ENCODE results near the gene KLHL29. TPM values are rescaled to one million over a fixed set of nuclear protein-coding genes. Genes with fewer than 3 reads are reported as not detected.

The KLHL29 gene
- total RNA-seq, 1 donor from 2014 or later: 2.6 TPM

DNA sequence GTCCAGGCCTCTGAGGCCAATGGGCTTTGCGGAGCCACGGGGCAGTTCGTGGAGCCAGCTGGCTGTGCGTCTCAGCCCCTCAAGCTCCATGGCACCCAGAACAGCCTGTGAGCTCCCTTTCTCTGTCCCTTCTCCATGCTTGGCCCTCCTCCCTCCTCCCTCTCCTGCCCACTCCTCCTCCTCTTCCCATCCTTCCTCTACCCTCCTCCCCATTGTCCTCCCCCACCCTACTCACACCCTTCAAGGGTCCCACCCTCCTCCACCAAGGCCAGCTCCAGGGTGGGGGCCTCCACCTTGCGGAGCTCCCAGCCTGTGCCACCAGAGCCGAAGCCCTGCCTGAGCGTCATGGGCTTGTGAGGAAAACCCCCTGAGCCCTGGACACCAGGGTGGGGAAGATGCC is 273.0 kb downstream of the KLHL29 start:
- DNase-seq (ENCODE audit: low spot score): no peak

DNA sequence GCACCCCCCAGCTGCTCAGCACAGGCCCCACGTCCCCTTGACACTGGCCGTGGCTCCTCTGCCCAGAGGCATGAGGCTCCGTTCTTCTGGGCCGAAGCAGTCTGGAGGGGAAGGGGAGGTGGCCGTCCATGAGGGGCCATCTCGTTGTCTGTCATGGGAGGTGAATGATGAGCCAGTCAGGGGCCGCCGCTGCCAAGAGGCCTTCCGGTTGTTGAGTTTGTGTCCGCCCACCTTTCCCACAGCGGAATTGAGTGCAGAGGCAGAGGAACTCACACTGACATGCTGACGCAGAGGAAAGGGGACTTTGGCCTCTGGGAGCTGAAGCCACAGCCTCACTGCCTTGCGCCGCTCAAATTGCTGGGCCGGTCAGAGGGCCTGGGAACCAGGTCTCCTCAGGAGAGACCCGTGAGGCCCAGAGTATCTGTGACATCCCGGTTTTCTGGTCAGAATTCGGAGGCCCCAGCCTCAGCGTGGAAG is 273.5 kb downstream of the KLHL29 start:
- DNase-seq (ENCODE audit: low spot score): no peak

DNA sequence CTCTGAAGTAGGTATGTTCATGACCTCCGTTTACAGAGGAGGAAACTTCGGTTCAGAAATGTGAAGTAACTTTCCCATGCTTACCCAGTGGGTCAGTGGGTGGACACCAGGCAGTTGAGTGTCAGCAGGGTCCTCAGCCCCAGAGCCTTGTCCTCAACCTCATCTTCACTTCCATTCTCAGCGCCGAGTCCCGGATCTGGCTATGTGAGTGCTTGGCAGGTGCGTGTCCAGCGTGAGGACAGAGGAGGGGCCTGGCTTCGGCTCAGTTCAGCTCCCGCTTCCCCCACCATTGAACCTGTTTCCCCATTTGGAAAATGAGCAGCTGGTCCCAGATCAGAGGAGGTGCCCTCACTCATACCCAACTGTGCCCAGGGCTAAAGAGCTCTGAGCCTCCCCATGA is 274.3 kb downstream of the KLHL29 start:
- no peak for DNase-seq (ENCODE audit: low spot score)

DNA sequence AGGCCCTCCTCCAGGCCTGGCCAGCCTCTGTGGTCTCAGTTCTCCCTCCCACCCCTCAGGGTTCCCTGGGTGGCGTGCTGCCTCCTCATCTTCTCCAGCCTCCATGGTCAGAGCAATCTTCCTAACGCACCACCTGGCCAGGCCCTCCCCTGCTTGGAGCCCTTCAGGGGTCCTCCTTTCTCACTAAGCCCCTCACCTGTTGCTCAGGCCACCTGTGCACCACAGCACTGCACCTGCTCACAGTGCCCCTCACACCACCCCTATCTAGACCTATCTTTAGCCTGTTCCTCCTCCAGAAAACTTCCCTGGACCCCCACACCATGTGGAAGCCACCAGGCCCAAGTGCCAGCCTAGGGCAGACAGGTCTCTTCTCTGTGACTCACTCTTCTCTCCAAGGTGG is 274.8 kb downstream of the KLHL29 start:
- DNase-seq (ENCODE audit: low spot score): no peak

DNA sequence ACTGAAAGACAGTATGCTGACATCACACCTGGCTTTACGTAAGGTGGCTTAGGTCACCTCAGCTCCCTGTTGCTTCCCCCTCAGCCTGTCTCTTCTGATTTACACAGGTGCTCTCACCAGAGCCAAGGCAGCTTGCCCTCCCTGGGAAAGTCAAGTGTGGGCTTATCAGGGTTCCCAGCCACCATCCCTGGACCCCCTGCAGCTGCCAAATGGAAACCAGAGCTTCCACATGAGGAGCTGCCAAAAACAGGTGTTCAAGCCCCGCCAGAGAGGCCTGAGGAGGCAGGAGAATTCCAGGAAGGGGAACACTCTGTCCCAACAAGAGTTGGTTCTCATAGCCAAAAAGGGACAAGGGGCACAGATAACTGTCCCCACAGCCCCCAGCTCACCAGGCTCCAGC is 275.3 kb downstream of the KLHL29 start:
- no peak for DNase-seq (ENCODE audit: low spot score)

DNA sequence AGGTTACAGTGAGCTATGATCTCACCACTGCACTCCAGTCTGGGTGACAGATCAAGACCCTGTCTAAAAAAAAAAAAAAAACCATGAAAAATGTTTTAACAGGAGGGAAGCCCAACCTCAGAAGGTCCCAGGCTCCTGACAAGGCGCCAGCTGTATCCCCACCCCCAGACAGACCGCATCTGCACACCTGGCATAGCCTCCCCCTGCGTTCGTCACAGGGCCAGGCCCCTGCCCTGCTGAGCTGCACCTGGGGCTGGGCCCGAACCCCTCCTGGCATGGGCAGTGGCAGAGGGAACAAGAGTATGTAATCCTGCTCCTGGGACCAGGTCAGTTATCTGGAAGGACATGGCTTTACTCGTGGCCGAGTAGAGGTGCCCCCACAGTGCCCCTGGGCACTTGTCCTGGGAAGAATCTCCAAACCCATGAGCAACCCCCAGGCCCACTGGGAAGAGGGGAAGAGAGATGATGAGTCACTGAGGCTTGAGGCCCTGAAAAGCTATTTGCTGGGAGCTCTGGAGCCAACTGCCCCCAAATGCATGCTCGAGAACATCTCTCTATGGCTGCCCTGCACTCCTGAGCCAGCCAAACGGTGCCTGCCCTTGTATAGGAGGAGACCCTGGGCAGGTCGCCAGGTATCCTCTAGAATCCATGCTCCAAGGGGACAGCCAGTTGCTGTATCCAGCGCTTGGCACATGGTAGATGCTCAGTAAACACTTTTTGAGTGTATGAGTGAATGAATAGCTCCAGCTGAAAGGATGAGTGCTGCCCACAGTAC is 276.5 kb downstream of the KLHL29 start:
- DNase-seq (ENCODE audit: low spot score): no peak

DNA sequence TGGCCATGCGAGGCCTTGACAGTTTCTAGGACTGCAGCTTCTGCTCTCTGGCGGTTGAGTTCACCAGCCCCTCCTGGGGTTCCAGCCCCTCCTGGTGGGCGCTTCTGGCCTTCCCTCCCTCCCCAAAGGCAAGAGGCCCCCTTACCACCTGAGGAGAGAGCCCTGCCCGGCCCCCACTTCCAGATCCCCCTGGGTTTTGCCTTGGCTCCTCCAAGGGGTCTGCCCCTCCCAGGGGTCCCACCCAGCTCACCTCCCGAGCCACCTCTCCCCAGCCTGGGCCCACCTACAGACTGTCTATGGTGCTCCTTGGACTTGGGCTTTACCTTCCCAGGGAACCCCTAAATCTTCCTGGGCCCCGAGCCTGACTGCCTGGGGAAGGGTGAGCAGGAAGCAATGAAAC is 277.5 kb downstream of the KLHL29 start:
- no peak for DNase-seq (ENCODE audit: low spot score)

DNA sequence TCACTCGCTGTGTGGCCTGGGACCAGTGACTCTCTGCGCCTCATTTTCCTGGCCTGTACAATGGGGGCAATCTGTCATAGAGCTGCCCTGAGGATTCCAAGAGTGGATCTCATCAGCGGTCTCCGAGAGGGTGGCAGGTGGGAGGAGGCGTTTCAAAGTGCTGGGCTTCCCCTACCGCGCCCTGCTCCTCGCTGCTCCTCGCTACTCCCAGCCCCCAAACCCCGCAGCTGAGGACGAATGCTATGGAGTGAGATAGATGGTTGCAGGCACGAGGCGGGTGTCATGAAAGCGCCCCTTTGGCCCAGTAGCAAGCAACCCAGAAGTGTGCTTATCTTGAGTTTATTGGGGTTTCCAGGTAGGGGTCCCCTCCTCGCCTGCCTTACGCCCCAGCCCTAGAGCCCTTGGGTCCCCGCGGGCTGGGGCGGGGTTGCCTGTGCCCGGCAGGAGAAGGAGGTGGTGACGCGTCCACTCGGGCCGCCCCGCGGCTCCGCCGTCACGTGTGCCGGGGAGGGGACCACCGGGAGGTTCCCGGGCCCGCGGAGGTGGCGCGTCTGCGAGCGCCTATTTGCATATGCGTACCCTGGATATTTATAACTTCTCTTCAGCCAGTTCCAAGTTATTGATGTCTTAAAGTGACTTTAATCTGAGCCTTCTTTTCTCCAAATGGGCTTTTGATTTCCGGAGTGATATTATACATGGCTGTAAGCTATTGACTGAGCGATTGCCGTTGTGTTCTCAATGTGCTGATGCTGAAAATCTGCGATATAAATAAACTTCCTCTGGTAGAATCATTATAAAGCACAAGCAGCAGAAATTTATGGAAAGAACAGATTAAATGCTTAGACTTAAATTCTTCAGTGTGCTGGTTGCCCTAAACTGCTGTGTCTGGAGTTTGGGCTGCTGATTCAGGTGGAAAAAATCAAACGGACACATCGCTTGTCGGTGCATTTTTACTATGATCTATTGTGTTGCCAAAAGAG is 278.3 kb downstream of the KLHL29 start:
- DNase-seq (ENCODE audit: low spot score): peak; percentile 47

DNA sequence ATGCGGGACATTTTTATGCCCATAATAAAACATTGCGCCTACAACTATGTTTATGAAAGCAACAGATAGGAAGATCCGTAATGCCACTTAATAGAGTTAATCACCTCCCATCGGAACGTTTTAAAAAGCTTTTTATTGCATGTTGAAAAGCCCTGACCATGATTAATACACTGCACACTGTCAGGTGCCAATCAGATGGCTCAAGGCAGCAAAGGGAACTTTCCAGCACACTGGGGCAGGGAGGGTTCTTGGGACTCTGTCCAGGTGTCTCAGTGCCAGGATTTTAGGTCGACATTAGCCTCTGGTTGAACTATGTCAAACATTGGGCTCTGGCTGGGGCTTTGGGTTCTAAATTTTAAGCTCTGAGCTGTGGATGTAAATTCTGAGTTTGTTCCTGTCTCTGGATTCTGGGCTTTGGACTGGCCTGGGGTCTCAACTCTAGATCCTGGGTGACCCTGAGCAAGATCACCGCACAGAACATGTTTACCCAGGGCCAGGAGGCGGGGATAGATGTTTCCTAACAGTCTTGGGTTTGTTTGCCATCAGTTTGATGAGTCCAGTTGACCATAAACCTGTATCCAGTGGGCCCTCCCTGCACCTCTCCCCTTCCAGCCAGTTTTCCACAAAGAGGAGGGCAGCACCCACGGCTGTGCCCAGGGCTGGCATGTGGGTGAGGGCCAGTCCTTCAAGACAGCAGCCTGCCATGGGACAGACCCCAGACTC is 279.2 kb downstream of the KLHL29 start:
- no peak for DNase-seq (ENCODE audit: low spot score)

DNA sequence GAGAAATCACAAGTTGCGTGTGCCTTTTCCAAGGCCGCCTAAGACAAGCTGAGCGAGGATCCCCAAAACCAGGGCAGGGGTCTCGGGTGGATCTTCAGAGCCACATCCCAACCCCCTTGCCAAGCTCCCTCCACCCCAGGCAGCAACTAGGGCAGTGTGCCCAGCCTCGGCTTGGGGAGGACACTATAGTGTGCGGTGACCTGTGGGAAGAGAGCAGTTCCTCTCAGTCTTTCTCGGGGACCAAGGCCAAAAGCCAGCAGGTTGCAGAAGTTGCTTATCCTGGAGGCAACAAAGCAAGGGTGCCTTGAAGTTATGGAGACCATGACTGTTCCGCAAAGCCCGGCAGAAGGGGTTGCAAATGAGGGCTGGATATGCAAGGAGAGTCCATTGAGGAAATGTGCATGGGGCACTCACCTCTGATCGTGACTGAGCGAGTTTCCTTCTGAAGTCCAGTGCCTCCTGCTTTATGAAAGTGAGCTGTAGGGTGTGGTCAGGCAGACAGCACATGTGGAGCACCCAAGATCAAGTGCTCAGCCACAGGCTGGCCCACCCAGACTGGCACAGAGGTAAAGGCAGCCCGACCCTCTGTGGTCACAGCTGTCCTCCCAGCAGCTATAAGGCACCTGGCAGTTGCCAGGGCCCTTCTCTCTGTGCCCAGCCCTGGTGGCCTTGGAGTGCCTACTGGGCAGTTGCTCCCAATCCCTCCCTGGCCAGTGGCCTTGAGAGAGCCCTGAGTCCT is 281.4 kb downstream of the KLHL29 start:
- DNase-seq (ENCODE audit: low spot score): no peak

DNA sequence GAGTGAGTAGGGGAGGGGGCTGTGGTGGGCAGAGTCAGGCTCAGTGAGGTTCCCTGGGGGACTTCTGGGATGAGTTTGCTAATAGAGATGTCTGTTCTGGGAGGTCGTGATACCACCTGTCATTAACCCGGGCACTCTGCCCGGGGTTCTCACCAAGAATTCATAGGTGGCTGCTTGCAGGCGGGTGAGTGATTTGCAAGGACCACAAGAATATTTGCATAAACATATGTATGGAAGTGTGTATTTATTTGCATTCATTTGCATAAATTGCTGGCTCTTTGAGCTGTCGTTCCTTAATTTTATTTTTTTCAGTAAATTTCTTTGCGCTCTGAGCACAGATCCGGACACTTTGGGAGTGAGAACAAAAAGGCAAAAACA is 282.0 kb downstream of the KLHL29 start:
- DNase-seq (ENCODE audit: low spot score): no peak

DNA sequence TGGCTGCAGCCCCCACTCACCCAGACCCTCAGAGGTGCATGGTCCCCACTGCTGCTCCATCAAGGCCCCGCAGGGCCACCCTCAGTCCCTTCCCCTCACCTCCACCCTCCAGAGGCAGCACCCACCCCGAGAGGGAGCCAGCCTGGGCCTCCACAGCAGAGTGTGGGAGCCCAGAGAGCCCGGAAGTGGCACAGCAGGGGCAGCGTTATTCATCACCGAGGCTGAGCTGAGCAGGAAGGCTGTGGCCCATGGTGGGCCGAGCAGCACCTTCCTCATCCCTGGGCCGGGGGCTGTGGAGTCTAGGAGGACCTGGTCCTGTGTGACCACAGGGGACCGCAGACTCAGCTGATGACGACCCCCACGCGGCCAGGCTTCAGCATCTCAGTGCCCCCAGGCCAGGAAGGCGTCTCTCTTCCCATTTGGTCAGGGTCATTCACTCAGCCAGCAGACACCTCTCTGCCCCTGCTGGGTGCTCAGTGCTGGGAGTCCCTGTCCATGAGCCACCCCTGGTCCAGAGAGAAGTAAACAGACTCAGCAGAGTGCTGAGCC is 283.9 kb downstream of the KLHL29 start:
- no peak for DNase-seq (ENCODE audit: low spot score)

DNA sequence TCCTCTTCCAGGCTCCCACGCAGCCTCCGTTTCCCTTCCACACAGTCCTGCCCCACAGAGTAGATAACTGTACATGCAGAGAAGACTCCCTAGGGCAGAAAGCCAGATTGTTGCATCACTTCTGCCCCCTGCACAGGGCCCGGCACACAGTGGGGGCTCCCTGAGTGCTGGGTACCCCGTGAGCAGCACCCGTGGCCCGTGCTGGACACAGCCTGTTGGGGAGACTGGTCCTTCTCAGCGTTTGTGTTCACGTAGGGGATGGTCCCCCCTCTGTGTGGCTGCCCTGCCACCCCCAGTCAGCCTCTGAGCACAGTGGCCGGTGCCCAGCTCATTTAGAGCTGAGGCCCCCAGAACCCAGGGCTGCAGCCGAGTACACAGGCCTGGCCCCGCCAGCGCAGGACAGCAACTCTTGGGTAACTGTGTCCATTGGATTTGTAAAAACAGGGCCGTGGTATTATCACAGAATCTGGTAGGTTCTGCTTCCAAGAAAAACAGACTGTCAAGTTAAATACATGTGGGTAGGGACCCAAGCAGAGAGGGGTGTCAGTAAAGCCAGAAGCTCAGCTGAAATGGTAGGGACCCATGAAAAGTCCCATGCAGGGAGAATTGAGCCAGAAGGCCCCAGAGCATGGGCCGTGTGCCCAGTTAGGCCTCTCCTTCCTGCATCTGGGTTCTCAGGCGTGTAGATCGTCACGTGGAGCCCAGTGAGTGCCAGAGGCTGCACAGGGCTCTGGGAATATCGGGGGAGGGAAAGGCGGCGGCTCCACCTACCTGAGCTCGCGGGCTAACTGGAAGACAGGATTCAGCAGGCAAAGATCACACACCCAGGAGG is 284.6 kb downstream of the KLHL29 start:
- DNase-seq (ENCODE audit: low spot score): peak; percentile 92

DNA sequence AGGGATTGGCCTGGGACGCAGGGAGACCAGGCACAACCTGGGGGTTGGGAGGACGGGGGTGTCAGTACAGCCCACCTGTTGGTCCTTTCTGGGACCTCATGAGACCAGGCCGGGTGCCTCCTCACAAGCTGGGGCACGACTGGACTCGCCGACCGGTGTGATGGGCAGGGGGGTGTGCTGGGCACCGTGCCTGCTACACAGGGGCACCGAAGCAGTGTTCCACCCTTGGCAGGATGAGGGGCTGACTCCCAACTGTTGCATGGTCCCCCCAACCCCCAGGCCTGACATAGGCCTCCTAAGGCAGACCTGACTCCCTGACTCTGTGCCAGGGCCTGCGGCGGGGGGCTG is 285.2 kb downstream of the KLHL29 start:
- no peak for DNase-seq (ENCODE audit: low spot score)

DNA sequence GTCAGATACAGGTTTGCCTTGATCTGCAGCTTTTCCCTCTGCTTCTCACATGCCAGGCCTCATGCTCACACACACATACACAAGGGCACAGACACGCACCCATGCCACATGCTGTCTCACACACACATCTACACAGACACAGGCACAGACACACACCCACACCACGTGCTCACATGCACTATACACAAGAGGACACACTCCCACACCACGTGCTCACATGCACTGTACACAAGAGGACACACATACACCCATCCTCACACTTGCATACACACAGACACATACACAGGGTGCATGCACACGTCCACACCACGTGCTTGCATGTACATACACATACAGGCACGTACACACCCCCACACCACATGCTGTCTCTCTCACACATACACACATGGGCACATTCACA is 288.1 kb downstream of the KLHL29 start:
- DNase-seq (ENCODE audit: low spot score): no peak

DNA sequence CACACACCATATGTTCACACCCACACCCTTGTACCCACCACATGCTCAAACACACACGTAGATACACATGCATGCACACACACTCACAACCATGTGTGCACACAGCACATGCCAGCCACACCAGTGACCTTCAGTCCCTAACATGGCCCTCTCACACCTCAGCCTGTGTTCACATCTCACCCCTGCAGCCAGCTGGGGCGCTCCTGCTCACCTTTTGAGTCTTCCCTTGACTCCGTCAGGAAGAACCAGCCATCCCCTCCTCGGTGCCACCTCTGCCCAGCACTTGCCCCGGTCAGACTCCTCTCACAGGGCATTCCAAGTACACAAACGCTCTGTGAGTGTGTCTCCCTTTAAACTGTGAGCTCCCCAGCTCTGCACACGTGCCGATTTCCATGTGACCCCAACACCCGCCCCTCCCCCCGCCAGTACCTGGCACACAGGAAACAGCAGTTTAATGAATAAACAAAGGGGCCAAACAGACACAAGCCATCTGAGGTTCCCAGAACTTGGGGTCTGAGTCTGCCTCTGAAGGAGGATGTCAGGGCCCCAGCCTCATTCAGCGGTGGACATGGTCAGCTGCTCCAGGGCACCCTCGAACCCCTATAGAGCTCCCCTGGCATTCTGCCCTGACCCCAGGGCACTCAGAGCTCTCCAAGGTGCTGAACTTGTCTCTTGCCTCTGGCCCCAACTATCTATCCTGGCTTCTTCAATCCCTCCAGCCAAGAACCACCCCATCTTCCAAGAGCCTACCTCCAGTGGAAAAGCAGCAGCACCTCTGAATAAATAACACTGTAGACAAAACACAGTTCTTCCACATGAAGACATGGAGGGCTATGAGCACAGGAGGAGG is 289.1 kb downstream of the KLHL29 start:
- DNase-seq (ENCODE audit: low spot score): no peak

DNA sequence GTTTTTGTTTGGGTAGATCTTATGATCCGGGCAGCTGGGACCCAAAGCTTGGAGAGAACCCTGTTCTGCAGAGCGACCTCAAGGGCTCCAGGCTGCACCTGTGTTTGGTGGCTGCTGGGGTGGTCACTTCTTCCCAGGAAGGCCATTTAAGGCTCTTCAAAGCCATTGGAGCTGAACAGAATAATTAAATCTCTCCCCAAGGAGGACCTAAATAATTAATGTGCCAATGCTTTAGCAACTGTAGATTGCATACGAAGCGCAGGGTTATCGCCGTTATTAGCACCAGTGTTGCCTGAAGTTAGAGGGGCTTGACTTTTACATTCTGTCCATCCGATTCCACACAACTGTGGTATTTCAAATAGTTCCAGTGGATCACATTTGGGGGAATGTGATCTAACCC is 290.5 kb downstream of the KLHL29 start:
- DNase-seq (ENCODE audit: low spot score): no peak

DNA sequence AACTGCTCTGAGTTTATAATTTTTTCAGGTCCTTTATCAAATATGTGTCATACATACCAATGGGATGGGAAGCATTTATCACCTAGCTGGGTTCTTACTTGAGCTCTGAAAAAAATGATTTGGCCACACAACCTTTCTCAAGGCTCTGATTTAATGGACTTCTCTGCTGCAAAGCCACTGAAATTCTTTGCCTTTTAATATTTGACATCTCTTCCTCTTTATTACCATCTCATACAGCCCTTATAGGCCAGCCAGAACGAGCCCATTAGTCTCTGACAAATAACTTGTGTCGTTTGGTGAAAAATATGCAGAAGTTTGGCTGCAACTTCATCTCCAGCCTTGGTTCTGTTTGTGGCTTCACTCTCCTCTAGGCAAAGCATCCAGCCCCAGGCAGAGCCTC is 292.9 kb downstream of the KLHL29 start:
- no peak for DNase-seq (ENCODE audit: low spot score)

DNA sequence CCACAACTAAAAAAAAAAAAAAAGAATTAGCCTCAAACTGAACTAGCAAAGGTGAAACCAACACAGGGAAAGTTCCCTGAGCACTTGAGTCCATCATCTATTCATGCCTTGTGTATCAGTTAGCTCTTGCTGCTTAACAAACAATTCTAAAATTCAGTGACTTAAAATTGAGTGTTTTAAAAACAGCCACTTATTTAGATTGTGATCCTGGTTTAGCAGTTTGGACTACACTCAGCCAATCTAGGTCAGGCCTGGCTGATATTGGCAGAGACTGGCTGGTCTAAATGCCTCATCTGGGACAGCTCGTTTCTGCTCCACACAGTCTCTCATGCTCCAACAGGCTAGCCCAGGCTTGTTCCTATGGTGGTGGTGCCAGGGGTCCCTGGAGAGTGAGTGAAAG is 294.1 kb downstream of the KLHL29 start:
- DNase-seq (ENCODE audit: low spot score): no peak
